Ovary (tissue), 9 donors: ENCODE data around the gene SRGAP3. TPM values are rescaled to one million over a fixed set of nuclear protein-coding genes. Genes with fewer than 3 reads are reported as not detected.

Experiments used
- DNase-seq, 5 donors: peaks; one replicate each; pipeline ENCODE4 v3.0.0-alpha.2; 2019 to 2020
- H3K27ac ChIP-seq, 2 donors: fragments of 200-600 bp; one replicate each; pipeline versions ENCODE4 v1.5.1 to v1.8.0; 2019 to 2022
- H3K27me3 ChIP-seq: fragments of 200-600 bp; one replicate; pipeline ENCODE4 v1.8.0; 2022
- H3K36me3 ChIP-seq: fragments of 200-600 bp; sonication (generic); one replicate; pipeline ENCODE4 v1.5.1; 2019
- H3K4me1 ChIP-seq: one replicate; pipeline ENCODE4 v1.8.1; 2013; ENCODE audit warnings: mild to moderate bottlenecking, moderate library complexity; ENCODE audit not compliant: insufficient read depth
- H3K4me3 ChIP-seq: fragments of 200-600 bp; sonication (generic); one replicate; pipeline ENCODE4 v1.5.1; 2017
- H3K9me3 ChIP-seq, 2 donors: fragments of 200-600 bp in 1 of 2; sonication (generic) in 1 of 2; one replicate each; pipeline versions ENCODE4 v1.5.1 to v1.8.1; 2013 to 2019; ENCODE audit warnings: mild to moderate bottlenecking in 1 of 2, moderate library complexity in 1 of 2
- CTCF ChIP-seq, 3 donors: fragments of 450-650 bp in 2 of 3; fragments of 200-600 bp in 1 of 3; IDR thresholded peaks; one replicate each; pipeline versions ENCODE4 v1.5.1 to v1.8.0; 2016 to 2022; ENCODE audit warnings: antibody characterized with exemption in 3 of 3, mild to moderate bottlenecking in 1 of 3
- EP300 ChIP-seq: sonication (generic); formaldehyde crosslinking; IDR thresholded peaks from one replicate; pipeline ENCODE4 v1.6.1; 2017; ENCODE audit warnings: antibody characterized with exemption
- POLR2A ChIP-seq: fragments of 450-650 bp; IDR thresholded peaks from one replicate; pipeline ENCODE4 v1.6.1; 2017; ENCODE audit warnings: antibody characterized with exemption, mild to moderate bottlenecking, moderate library complexity
- WGBS, 3 donors: extraction: QIAGEN DNeasy Blood & Tissue Kit in 1 of 3; methylation state at CpG; one replicate each; pipeline versions ENCODE4 v1.1.5 to v1.1.7; 2013 to 2017; 5-methylcytosine and 5-hydroxymethylcytosine counted together
- intact Hi-C, 4 donors: fragments of 100-400 bp; cut with DNase I; formaldehyde crosslinking; loops; one replicate each; pipeline versions ENCODE4 v1.11.0 to v1.15.1; 2022 to 2023
- polyA plus RNA-seq, 2 donors: library from polyadenylated mRNA; stranded (reverse); fragments of 200-250 nt in 1 of 2; fragments of 350-450 nt in 1 of 2; fragmentation: Illumina TruSeq in 1 of 2; extraction: RNeasy Lipid Tissue Mini Kit (QIAGEN cat#74804) in 1 of 2; gene quantifications; one replicate each; pipeline ENCODE4 v1.2.3, GENCODE V29; 2013 to 2014
- total RNA-seq, 7 donors: library from RNA; depleted of rRNA in 2 of 7; stranded (reverse); fragments of >200 nt in 2 of 7; fragmentation: NEBNext Ultra II Directional in 3 of 7; extraction: Animal tissue kit (Norgen Biotek cat#: 25700) in 3 of 7; gene quantifications; one replicate each; pipeline versions ENCODE4 v1.1.0 to v1.2.4, GENCODE V29; 2016 to 2023
- donor health status: DM: no; HTN: no; CAD: no; lungs with moderate emphysema.
- donor health status: DM: no; HTN: no; CAD: no.
- donor health status: Bipolar disorder and iron deficiency.
- donor health status: DM: yes; HTN: yes; CAD: no.
- donor health status: DM: no; HTN: no; CAD: no.
- donor health status: DM: yes; HTN: yes; CAD: no.

Gene SRGAP3
- total and polyA plus RNA-seq, 9 donors, result 2.1 to 36.8 (median 13.1) TPM

DNA sequence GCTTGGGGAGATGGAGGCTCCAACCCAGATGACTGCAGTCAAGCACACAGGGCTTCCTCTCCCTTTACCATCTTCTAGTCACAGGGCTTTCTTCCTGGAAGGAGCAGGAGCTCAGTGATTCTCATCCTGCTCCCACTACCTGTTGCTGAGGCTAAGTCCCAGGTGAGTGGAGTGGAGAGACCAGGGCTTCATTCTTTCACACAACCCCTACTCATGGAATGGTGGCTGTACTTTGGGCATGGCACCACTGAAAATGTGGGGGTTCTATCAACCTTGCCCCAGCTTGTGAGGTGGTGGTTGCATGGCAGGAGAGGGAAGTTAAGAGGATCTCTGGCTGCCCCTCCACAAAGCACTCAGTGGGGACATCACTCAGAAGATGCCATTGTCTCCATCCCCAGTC lies 249.4 kb downstream of the SRGAP3 start:
- H3K36me3 ChIP-seq, result no peaks in the 10 kb centered on the region
- no peak for DNase-seq
- no peaks in the 10 kb centered on the region for H3K27me3 ChIP-seq
- TF ChIP-seq EP300, result no peak
- TF ChIP-seq CTCF (IDR thresholded peaks at IDR 0.05), result no peak
- no peaks in the 10 kb centered on the region for H3K9me3 ChIP-seq
- peaks cover 4% of the 10 kb centered on the region for H3K4me1 ChIP-seq
- H3K27ac ChIP-seq, result no peak overlapping the region
- H3K4me3 ChIP-seq, result no peak overlapping the region
- intact Hi-C loops, result no loop called here

GRCh38 chr3:8997151-8997550 lies 252.3 kb downstream of the SRGAP3 start:
- Histone ChIP-seq H3K4me1 (peaks cover 4% of the 10 kb centered on the region), H3K4me3 (no peak overlapping the region), H3K27ac (peak overlapping the region; percentile 32 to 78), H3K9me3 (no peaks in the 10 kb centered on the region), H3K36me3 (no peaks in the 10 kb centered on the region), H3K27me3 (no peaks in the 10 kb centered on the region)
- no peak for DNase-seq
- intact Hi-C loops, result no loop called here
- TF ChIP-seq POLR2A, result no peak
- no peak for TF ChIP-seq CTCF (IDR thresholded peaks at IDR 0.05)
- TF ChIP-seq EP300, result no peak
- WGBS, 3 donors, result 54 to 63% (median 61%) methylated on average over 3 of the region's 3 CpGs

DNA sequence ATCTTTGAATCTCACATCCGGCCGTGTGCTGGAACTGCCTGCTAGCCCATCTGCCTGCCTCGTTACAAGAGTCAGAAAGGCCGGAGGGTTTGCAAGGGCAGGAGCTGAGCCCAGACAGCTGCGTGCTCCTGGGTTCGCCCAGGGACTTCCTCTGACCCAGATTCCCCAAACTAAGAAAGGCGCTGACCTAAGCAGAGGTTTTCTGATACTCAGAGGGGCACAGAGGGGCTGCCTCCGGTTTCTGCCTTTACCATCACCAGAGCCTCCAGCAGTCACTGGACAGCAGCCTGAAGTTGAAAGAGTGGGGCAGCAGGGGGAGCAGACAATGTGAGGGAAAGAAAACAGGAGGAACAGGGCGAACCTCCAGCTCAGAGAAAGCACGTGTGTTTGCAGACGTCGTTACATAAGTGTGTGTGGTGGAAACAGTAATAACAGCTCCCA lies 252.7 kb downstream of the SRGAP3 start:
- Histone ChIP-seq H3K4me3 (no peak overlapping the region), H3K4me1 (peaks cover 4% of the 10 kb centered on the region), H3K27ac (peak overlapping the region; percentile 14 to 78), H3K9me3 (no peaks in the 10 kb centered on the region), H3K27me3 (no peaks in the 10 kb centered on the region), H3K36me3 (no peaks in the 10 kb centered on the region)
- intact Hi-C loops, result no loop called here
- TF ChIP-seq EP300, result no peak
- no peak for TF ChIP-seq POLR2A
- peak; percentile 47 to 69 (median 63) for TF ChIP-seq CTCF (IDR thresholded peaks at IDR 0.05)
- 5 to 9% (median 6%) methylated on average over 12 of the region's 12 CpGs for WGBS, 3 donors
- DNase-seq, result peak; percentile 80 to 87 (median 81)

DNA sequence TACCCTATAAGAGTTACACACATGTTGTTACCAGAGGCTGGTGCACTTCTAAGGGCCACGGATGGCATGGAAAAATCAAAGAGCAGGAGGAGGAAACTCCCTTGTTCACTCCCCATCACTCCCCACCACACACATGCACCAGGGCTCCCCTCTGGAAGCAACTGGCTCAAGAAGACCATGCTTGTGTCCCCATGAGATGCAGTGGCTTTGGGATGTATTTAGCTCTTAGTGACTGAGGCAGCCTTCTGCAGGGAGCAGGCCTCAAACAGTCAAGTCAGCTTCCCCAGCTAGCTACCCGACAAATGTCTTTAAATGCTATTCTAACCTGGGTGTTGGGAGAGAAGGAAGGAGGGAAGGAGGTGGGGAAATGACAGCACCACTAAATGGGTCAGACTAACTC lies 253.2 kb downstream of the SRGAP3 start:
- no peaks in the 10 kb centered on the region for H3K27me3 ChIP-seq
- no peak overlapping the region for H3K4me3 ChIP-seq
- no peaks in the 10 kb centered on the region for H3K9me3 ChIP-seq
- TF ChIP-seq POLR2A, result no peak
- H3K4me1 ChIP-seq, result peaks cover 4% of the 10 kb centered on the region
- WGBS, 3 donors, result 62 to 80% (median 64%) methylated on average over 2 of the region's 2 CpGs
- no peaks in the 10 kb centered on the region for H3K36me3 ChIP-seq
- H3K27ac ChIP-seq, result peak overlapping the region; percentile 14 to 78
- no peak for DNase-seq
- intact Hi-C loops, result no loop called here

DNA sequence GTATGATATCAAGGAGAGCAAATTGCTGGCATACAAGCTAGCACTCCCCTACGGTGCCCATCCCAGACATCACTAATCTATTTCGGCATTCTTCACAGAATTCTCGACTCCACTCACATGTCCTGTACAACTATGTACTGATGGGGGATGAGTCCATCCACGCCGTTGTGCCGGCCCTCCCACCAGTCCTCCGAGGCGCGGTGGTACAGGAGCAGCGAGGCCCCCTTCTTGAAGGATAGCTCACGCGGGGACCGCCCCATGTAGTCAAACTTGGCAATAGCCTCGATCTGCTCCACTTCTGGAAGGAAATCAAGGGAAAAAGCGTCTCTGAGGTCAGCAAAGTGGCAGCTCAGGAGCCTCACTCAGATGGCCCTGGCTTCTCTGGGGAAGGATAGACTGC lies 255.2 kb downstream of the SRGAP3 start:
- TF ChIP-seq CTCF (IDR thresholded peaks at IDR 0.05), result no peak
- no peak for TF ChIP-seq EP300
- TF ChIP-seq POLR2A, result no peak
- 94 to 96% (median 96%) methylated on average over 15 of the region's 15 CpGs for WGBS, 3 donors
- H3K36me3 ChIP-seq, result no peaks in the 10 kb centered on the region
- no peak overlapping the region for H3K27ac ChIP-seq
- H3K9me3 ChIP-seq, result no peaks in the 10 kb centered on the region
- no peak for DNase-seq
- H3K4me3 ChIP-seq, result no peak overlapping the region
- no peaks in the 10 kb centered on the region for H3K27me3 ChIP-seq
- peaks cover 4% of the 10 kb centered on the region for H3K4me1 ChIP-seq
- intact Hi-C loops, result loop anchor here in 3 of 4 donors (5.0 kb wide), 3 partner anchors 68 to 308 kb away; no protein-coding TSS in a partner anchor
